GM15510 (cell line): Measurements from ENCODE around the gene ITCH.

Source experiments
- POLR2A ChIP-seq: IDR thresholded peaks from 3 replicates; pipeline ENCODE4 v1.6.1; 2011; ENCODE audit warnings: borderline replicate concordance; ENCODE audit not compliant: insufficient read length; ENCODE audit errors: extremely low read depth

The ITCH gene

GRCh38 chr20:34403063-34403827 is 40.2 kb downstream of the ITCH start:
- no peak for TF ChIP-seq POLR2A

- TF ChIP-seq POLR2A, result no peak
Measured at GRCh38 chr20:34403908-34404307, 40.8 kb downstream of the ITCH start.

- no peak for TF ChIP-seq POLR2A
Measured at GRCh38 chr20:34404803-34405202, 41.7 kb downstream of the ITCH start.

- TF ChIP-seq POLR2A, result no peak
Measured at GRCh38 chr20:34407962-34408474, 44.9 kb downstream of the ITCH start.

GRCh38 chr20:34410336-34410735 is 47.3 kb downstream of the ITCH start:
- TF ChIP-seq POLR2A, result no peak

- no peak for TF ChIP-seq POLR2A
Measured at GRCh38 chr20:34412453-34412852, 49.4 kb downstream of the ITCH start.

DNA sequence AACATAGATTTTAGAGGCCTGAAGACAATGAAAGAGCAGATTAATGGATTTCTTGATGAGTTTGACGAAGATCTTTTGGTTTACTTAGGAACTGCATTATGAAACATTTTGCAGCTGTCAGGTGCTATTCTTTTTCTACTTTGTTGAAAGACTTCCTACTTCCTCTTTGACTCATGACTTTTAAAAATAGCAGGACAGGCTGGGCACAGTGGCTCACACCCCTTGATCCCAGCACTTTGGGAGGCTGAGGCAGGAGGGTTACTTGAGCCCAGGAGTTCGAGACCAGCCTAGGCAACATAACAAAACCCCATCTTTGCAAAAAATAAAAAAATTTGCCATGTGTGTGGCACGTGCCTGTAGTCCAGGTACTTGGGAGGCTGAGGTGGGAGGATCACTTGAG is 52.0 kb downstream of the ITCH start:
- no peak for TF ChIP-seq POLR2A

DNA sequence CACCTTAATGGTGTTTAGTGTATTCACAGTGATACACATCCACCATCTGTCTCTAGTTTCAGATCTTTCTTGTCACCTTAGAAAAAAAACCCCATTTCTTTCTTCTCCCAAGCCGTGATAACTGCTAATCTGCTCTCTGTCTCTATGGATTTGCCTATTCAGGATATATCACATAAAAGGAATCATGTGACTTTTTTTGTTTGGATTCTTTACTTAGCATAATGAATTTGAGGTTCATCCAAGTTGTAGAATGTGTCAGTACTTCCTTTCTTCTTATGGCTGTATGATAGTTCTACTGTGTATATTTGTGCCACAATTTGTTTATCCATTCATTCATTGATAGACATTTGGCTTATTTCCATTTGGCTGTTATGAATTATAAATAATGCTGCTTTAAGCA is 57.1 kb downstream of the ITCH start:
- TF ChIP-seq POLR2A, result no peak

DNA sequence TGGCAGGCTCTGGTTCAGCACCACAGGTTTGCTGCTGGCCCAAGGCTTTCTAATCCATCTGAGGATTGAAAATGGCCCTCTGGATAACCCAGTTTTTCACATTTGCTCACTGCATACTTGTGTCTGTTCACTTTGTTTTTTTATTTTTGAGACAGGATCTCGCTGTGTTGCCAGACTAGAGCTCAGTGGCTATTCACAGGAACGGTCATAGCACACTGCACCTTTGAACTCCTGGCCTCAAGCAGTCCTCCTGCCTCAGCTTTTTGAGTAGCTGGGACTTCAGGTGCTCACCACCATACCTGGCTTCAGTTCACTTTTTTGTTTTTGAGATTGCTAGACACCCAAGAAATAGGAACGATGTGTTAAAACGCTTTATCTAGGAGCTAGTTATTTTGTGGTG is 57.9 kb downstream of the ITCH start:
- no peak for TF ChIP-seq POLR2A

- no peak for TF ChIP-seq POLR2A
Measured at GRCh38 chr20:34421766-34422466, 58.8 kb downstream of the ITCH start.

GRCh38 chr20:34426026-34426425 is 63.0 kb downstream of the ITCH start:
- TF ChIP-seq POLR2A, result no peak

- TF ChIP-seq POLR2A, result no peak
Measured at GRCh38 chr20:34427331-34427730, 64.3 kb downstream of the ITCH start.

GRCh38 chr20:34427784-34428183 is 64.7 kb downstream of the ITCH start:
- TF ChIP-seq POLR2A, result no peak

DNA sequence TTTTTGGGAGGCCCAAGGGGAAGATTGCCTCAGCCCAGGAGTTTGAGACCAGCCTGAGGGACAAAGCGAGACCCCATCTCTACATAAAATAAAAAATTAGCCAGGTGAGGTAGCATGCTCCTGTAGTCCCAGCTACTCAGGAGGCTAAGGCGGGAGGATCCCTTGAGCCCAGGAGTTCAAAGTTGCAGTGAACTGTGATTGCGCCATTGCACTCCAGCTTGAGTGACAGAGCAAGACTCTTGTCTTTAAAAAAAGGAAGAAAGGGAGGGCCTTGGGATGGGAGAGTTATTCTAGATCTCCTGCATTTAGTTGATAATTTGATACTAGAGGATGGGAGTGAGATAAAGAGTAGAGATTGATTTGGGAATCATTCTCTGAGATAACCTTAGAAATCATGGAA is 68.1 kb downstream of the ITCH start:
- TF ChIP-seq POLR2A, result no peak

GRCh38 chr20:34433391-34433790 is 70.3 kb downstream of the ITCH start:
- TF ChIP-seq POLR2A, result no peak

DNA sequence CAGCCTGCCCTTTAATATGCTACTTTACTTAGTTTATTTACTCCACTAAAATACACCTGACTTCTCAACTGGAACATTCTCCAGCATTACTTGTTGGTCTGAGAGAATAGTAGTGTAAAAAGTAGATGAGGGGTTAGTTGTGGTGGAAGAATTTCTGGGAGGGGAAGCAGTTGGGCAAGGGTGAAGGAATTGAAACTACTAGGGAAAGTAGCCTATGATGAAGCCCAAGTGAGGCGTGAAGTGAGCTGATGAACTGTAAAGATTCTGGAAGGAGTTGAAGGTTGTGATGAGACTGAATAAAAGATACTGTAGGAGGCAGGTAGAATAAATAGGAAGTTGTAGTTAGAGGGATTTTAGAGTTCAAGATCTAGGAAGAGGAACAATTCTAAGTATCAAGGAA is 72.5 kb downstream of the ITCH start:
- TF ChIP-seq POLR2A, result no peak
